GM19372 (cell line): ENCODE data around the gene EFHD1.
A peak's percentile ranks its signal among the peaks of the same experiment; 100 is the strongest.
"Not testable (repeated sequence)": the region's sequence is repeated elsewhere in the genome, so short reads cannot be mapped to it uniquely, and the experiment has no call there.

Experiments used
- ATAC-seq: cut with Tn5 transposase; IDR thresholded peaks from one replicate; pipeline ENCODE4 v1.9.1; 2021; ENCODE audit warnings: mild to moderate bottlenecking, low read depth, moderate library complexity; ENCODE audit not compliant: unreplicated experiment

EFHD1 gene

DNA sequence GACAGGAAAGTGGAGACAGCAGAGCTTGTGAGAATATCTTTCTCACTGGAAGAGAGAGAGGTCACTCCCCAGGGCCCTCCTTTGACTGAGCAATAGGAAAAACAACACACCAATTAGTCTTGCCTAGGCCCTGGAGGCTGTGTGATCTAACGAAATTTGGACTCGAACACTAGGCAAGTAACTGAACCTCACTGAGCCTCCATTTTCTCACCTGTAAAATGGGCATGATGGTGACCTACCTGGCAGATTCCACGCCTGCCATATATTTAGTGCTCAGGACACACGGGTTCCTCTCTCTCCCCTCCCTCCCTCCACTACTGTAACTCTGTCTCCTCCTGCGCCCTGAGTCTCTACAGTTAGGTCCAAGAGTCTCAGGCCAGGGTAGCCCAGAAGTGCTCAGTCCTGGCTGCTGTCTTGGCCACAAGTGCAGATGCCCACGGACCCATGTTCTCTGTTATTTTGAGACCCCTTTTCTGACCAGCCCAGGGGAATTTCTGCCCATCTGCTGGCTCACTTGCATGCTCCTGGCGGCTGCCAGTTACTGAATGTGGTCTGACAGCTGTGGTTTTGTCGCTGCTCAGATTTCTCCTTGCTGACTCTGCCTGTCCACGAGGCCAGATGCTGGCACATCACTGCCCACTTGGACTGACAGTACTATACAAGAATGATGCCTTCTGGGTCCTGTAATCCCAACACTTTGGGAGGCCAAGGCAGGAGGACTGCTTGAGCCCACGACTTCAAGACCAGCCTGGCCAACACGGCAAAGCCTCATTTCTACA, 54.2 kb downstream of the EFHD1 start:
- no peak for ATAC-seq

- no peak for ATAC-seq
Measured at GRCh38 chr2:232688201-232688600, 54.8 kb downstream of the EFHD1 start.

- no peak for ATAC-seq
Measured at GRCh38 chr2:232689152-232689910, 55.9 kb downstream of the EFHD1 start.

DNA sequence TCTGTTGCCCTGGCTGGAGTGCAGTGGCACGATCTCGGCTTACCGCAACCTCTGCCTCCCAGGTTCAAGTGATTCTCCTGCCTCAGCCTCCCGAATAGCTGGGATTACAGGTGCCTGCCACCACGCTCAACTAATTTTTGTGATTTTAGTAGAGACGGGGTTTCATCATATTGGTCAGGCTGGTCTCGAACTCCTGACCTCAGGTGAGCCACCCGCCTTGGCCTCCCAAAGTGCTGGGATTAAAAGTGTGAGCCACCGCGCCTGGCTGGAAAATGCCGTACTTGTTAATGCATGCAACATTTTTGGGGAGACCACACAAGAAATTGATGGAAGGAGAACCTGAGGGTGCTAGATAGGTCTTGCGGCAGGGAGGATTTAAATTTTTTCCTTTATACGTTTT, 57.7 kb downstream of the EFHD1 start:
- ATAC-seq, result not testable (repeated sequence)

DNA sequence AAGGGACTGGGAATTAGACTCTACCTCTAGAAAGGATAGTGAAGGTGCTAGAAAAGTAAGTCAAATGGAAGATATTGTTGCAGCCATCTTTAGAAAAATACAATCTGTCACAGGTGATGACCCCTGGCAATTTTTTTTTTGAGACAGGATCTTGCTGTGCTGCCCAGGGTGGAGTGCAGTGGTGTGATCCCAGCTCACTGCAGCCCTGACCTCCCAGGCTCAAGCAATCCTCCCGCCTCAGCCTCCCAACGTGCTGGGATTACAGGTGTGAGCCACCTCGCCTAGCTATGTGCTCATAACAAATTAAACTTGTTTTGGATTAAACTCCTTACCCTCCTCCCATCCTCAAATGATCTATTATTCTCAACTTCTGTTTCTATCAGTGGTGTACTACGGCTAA, 59.9 kb downstream of the EFHD1 start:
- no peak for ATAC-seq

- ATAC-seq, result no peak
Measured at GRCh38 chr2:232696609-232697058, 63.2 kb downstream of the EFHD1 start.

DNA sequence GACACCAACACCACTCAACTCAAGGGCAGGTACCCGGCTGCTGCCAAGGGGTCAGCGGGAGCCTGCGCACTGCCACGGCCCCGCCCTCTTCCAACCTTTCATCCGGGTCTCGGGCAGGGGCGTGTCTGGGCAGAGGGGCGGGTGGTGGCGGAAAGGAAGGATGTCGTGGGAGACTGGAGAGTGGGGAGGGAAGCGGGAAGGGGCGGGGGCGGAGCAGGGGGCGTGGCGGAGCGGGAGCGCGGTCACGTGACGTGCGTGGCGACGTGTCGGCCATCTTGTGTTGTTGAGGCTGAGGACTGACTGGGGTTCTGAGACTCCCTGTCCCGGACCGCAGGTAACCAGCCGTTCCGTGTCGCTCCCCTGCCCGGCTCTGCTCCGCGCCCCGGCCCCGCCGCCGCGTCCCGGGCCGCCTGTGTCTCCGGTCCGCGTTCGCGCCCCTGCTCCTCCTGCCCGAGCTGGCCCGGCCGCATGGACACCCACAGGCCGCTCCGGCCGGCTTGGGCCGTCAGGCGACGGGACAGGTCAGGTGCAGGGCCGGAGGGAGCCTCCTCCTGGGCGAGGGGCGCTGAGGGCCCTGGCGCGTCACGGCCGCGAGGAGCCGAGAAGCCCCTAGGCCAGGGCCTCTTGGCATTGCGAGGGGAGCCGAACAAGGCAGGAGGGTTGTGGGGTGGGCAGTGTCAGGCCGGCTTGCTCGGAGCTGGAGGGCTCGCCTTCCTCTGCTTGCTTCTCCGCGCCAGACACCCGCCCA, 63.8 kb downstream of the EFHD1 start, which contains the start of gene GIGYF2:
TSS of gene GIGYF2 (plus strand) at position 273 of the 748 bp plus-strand sequence. CDS start 37,867 bp downstream, outside the sequence.
- peak; percentile 74 for ATAC-seq

DNA sequence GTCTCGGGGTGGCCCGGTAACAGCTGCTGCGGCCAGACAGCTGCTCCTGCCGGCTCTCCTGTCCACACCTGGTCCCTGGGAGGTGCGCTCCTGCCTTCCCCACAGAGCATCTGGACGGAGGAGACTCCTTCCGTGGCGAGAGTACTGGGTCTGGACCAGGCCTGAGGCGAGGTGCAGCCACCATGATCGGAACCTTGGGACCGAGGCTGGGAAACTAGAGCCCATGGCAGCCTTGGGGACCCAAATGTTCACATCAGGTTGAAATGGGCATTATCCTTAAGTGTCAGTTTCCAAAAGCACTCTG, 64.4 kb downstream of the EFHD1 start:
- ATAC-seq, result peak; percentile 3

- no peak for ATAC-seq
Measured at GRCh38 chr2:232698556-232699091, 65.2 kb downstream of the EFHD1 start.

DNA sequence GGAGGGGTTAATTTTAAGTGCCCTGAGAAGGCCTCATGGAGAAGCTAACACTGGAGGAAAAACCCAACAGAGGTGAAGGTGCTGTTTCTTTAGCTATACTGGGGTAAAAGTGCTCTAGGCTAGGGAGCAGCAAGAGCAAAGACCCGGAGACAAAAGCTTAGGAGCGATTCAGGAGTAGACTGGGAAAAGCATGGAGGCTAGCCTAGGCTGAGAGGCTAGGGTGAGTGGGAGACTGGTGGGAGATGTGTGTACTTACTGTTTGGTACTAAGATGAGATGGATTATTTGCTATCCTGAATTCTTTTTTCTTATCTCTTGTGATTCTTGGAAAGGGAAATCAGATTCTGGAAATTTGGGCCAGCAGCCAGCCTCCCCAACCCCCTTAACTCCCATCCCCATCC, 65.7 kb downstream of the EFHD1 start:
- no peak for ATAC-seq

DNA sequence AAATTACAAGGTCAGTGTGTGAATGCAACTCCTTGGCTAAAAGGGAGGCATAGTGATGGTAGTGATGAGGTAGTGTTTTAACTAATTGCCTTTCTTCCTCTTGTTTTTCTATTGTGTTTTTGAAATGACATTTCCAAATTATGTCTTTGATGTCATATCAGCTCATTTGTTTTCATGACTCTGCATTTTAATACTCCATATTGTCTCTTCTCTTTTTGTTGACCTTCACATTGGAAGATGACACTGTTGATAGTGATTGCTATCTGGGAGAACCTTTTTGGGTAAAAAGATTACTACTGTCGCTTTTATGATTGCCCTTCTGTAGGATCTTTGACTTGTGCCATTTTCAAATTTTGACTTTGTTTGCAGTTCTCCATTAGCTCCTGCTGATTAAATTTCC, 66.8 kb downstream of the EFHD1 start:
- ATAC-seq, result no peak

DNA sequence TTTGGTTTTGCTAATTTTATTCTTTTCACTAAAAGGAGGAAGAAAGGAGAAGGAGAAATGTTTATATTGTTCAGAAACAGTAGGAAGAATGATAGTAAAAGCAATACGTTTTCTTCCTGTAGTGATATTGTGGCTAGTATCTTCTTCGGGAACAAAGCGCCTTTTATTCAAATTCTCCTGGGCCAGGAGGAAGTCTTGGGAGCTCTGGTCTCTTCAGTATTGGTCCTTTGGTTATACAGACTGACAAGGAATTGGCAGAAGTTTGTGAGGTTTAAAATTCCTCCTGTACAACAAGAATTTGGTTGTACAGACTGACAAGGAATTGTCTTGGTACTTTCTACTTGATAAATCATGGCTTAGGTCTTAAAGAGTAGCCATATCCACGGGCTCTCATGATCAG, 73.7 kb downstream of the EFHD1 start:
- no peak for ATAC-seq

DNA sequence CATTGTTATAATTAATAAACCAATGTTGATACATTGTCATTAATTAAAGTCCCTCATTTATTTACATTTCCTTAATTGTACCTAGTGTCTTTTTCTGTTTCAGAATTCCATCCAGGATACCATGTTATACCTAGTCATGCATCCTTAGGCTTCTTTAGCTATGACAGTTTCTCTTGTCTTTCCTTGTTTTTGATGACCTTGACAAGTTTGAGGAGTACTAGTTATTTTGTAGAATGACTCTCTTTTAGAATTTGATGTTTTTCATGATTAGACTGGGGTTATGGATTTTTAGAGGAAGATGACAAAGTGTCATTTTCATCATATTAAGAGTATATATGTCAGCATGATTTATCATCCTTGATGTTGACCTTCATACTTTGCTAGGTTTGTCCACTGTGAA, 80.1 kb downstream of the EFHD1 start:
- ATAC-seq, result no peak

GRCh38 chr2:232714969-232715368, 81.6 kb downstream of the EFHD1 start:
- ATAC-seq, result no peak

GRCh38 chr2:232720056-232720455, 86.7 kb downstream of the EFHD1 start:
- ATAC-seq, result not testable (repeated sequence)

DNA sequence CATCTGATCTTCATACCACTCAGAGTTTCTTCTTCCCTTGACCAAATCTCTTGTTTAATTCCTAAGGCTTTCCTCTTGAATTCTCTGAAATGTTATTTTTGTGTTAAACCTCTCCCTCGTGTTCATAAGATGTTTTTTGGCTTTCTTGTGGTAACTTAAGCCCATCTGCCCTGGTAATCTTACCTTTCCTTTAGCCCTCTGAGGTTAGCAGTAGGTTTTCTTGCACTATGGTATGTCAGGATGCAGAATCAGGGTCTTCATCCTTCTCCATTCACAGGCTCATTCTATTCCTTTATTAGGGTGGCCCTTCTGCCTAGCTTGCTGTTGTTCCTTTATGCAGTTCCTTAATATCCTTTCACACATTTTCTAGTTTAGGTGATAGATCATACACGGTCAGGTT, 87.9 kb downstream of the EFHD1 start:
- no peak for ATAC-seq

DNA sequence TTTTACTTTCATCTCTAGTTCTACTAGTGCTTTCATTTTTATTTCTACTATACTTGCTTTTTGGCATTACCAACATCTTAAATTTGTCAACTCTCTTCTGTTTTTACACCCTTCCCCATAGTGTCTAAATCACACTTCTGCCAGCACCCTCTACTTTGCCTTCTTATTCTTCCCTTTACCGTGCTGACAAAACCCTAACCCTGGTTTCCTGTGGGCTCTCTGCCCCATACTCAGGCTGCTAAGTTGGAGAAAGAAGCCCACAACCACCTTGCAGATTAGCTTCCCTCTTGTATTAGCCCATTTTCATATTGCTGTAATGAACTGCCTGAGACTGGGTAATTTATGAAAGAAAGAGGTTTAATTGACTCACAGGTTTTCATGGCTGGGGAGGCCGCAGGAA, 88.5 kb downstream of the EFHD1 start:
- ATAC-seq, result no peak

- no peak for ATAC-seq
Measured at GRCh38 chr2:232723027-232723426, 89.6 kb downstream of the EFHD1 start.

- ATAC-seq, result no peak
Measured at GRCh38 chr2:232728785-232729184, 95.4 kb downstream of the EFHD1 start.

DNA sequence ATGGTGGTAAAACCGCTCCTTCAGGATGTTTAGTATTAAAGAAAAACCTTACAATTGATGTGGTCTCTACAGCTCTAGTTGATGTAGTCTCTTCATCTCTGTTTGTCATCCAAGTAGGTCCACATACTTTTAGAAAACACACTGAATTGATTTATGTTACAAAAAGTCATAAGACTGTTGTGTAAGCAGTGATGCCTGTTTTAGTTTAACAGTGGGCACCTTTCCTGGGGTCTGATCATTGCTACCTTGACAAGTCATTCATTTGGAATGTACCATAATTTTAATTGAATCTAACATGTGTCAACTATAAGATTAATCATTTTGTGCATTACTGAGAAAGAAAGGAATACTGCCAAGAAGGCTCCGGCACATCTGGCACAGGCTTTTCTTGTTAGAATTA, 98.1 kb downstream of the EFHD1 start:
- ATAC-seq, result no peak
